ENCODE results near the gene RPS6KA6. TPM values are rescaled to one million over a fixed set of nuclear protein-coding genes. Genes with fewer than 3 reads are reported as not detected.
"Not testable (repeated sequence)": the region's sequence is repeated elsewhere in the genome, so short reads cannot be mapped to it uniquely, and the experiment has no call there.

The RPS6KA6 gene
- total RNA-seq, 4 donors from 2014 or later: 2.2 to 16.4 (median 12.4) TPM

GRCh38 chrX:84118769-84119168 is 69.2 kb downstream of the RPS6KA6 start:
- no peak for DNase-seq
- in situ Hi-C loops (cut with MboI; ENCODE audit: low pct_ligation_motif_present in 1 of 4, low pct_unique_long_range_greater_than_20kb in 1 of 4, low sequenced_read_pairs in 3 of 4): no loop called here
- peak overlapping the region in 3 of 4 donors; percentile 21 to 45 (median 42) for H3K27ac ChIP-seq

GRCh38 chrX:84118315-84118714 is 69.7 kb downstream of the RPS6KA6 start:
- TF ChIP-seq POLR2A (IDR thresholded peaks at IDR 0.05): no peak
- TF ChIP-seq CTCF (IDR thresholded peaks at IDR 0.05): no peak
- no peak for TF ChIP-seq POLR2AphosphoS5 (IDR thresholded peaks at IDR 0.05)
- no peak for TF ChIP-seq EP300 (IDR thresholded peaks at IDR 0.05; ENCODE audit: low read depth)
- Histone ChIP-seq H3K27ac (peak overlapping the region in 3 of 4 donors; percentile 21 to 45 (median 42)), H3K9me3 (no peaks in the 10 kb centered on the region), H3K36me3 (no peaks in the 10 kb centered on the region), H3K4me1 (peaks cover 0 to 3% (median 0%) of the 10 kb centered on the region in 4 donors), H3K4me3 (no peak overlapping the region), H3K27me3 (no peaks in the 10 kb centered on the region)
- WGBS, 2 donors (ENCODE audit: low coverage in 1 of 2): 50% methylated on average over 4 of the region's 4 CpGs; no CpG with 5 or more reads in 1 of the 2 donors
- intact Hi-C loops (cut with DNase I; ENCODE audit: low total_unique reads) (no loop called here), in situ Hi-C loops (cut with MboI; ENCODE audit: low pct_ligation_motif_present in 1 of 4, low pct_unique_long_range_greater_than_20kb in 1 of 4, low sequenced_read_pairs in 3 of 4) (no loop called here)
- no peak for DNase-seq

More at GRCh38 chrX:84118769-84119168, 69.2 kb downstream of the RPS6KA6 start:
- Histone ChIP-seq H3K4me3 (no peak overlapping the region), H3K27me3 (no peaks in the 10 kb centered on the region), H3K4me1 (peaks cover 0 to 3% (median 0%) of the 10 kb centered on the region in 4 donors), H3K9me3 (no peaks in the 10 kb centered on the region), H3K36me3 (no peaks in the 10 kb centered on the region)
- no peak for TF ChIP-seq CTCF (IDR thresholded peaks at IDR 0.05)
- TF ChIP-seq POLR2A (IDR thresholded peaks at IDR 0.05): no peak
- TF ChIP-seq POLR2AphosphoS5 (IDR thresholded peaks at IDR 0.05): peak in 1 of 3 donors; percentile 42
- intact Hi-C loops (cut with DNase I; ENCODE audit: low total_unique reads): no loop called here

- Histone ChIP-seq H3K4me3 (no peak overlapping the region), H3K27ac (no peak overlapping the region), H3K27me3 (no peaks in the 10 kb centered on the region), H3K4me1 (no peaks in the 10 kb centered on the region), H3K36me3 (no peaks in the 10 kb centered on the region), H3K9me3 (no peaks in the 10 kb centered on the region)
- TF ChIP-seq POLR2AphosphoS5 (IDR thresholded peaks at IDR 0.05): no peak
- TF ChIP-seq CTCF (IDR thresholded peaks at IDR 0.05): no peak
- no peak for TF ChIP-seq EP300 (IDR thresholded peaks at IDR 0.05; ENCODE audit: low read depth)
- no peak for TF ChIP-seq POLR2A (IDR thresholded peaks at IDR 0.05)
- in situ Hi-C loops (cut with MboI; ENCODE audit: low pct_ligation_motif_present in 1 of 4, low pct_unique_long_range_greater_than_20kb in 1 of 4, low sequenced_read_pairs in 3 of 4) (no loop called here), intact Hi-C loops (cut with DNase I; ENCODE audit: low total_unique reads) (no loop called here)
- peak; percentile 17 for DNase-seq
- WGBS, 2 donors (ENCODE audit: low coverage in 1 of 2): 83% methylated on average over 1 of the region's 5 CpGs; no CpG with 5 or more reads in 1 of the 2 donors
These were observed 79.4 kb downstream of the RPS6KA6 start for GRCh38 chrX:84108584-84108983.

- Histone ChIP-seq H3K4me3 (no peak overlapping the region), H3K36me3 (no peaks in the 10 kb centered on the region), H3K27me3 (no peaks in the 10 kb centered on the region), H3K9me3 (no peaks in the 10 kb centered on the region), H3K27ac (no peak overlapping the region), H3K4me1 (no peaks in the 10 kb centered on the region)
- TF ChIP-seq POLR2A (IDR thresholded peaks at IDR 0.05): no peak
- no peak for TF ChIP-seq POLR2AphosphoS5 (IDR thresholded peaks at IDR 0.05)
- no peak for TF ChIP-seq EP300 (IDR thresholded peaks at IDR 0.05; ENCODE audit: low read depth)
- TF ChIP-seq CTCF (IDR thresholded peaks at IDR 0.05): no peak
- 50 to 52% methylated on average over 1 to 2 of the region's 2 CpGs for WGBS, 2 donors (ENCODE audit: low coverage in 1 of 2)
- in situ Hi-C loops (cut with MboI; ENCODE audit: low pct_ligation_motif_present in 1 of 4, low pct_unique_long_range_greater_than_20kb in 1 of 4, low sequenced_read_pairs in 3 of 4): no loop called here
- no peak for DNase-seq
- intact Hi-C loops (cut with DNase I; ENCODE audit: low total_unique reads): no loop called here
These were observed 88.9 kb downstream of the RPS6KA6 start for GRCh38 chrX:84099120-84099519.

- H3K27ac ChIP-seq; H3K27me3 ChIP-seq; intact Hi-C loops (cut with DNase I; ENCODE audit: low total_unique reads); H3K4me3 ChIP-seq; H3K36me3 ChIP-seq; H3K4me1 ChIP-seq; in situ Hi-C loops (cut with MboI; ENCODE audit: low pct_ligation_motif_present in 1 of 4, low pct_unique_long_range_greater_than_20kb in 1 of 4, low sequenced_read_pairs in 3 of 4); H3K9me3 ChIP-seq; DNase-seq: not testable (repeated sequence)
- 61% methylated on average over 9 of the region's 9 CpGs; no CpG with 5 or more reads in 1 of the 2 donors for WGBS, 2 donors (ENCODE audit: low coverage in 1 of 2)
These were observed 108.4 kb downstream of the RPS6KA6 start for GRCh38 chrX:84079479-84080197.

Data from transverse colon (tissue), 4 donors.